Heart right ventricle (tissue), 16 donors: Measurements from ENCODE around the gene CENPVL3. TPM values are rescaled to one million over a fixed set of nuclear protein-coding genes. Genes with fewer than 3 reads are reported as not detected.
"Not testable (repeated sequence)": the region's sequence is repeated elsewhere in the genome, so short reads cannot be mapped to it uniquely, and the experiment has no call there.

Experiments used
- ATAC-seq, 8 donors: fragments of 200-7000 bp; cut with Tn5 transposase; one replicate each; pipeline ENCODE4 v1.9.1; 2020; ENCODE audit warnings: mild to moderate bottlenecking in 8 of 8, moderate library complexity in 8 of 8, moderate number of reproducible peaks in 1 of 8
- DNase-seq, 2 donors: peaks; one replicate each; pipeline ENCODE4 v3.0.0-alpha.2; 2020
- H3K27ac ChIP-seq, 10 donors: fragments of 200-600 bp; sonication (generic) in 2 of 10; one replicate each; pipeline versions ENCODE4 v1.5.0 to v1.8.0; 2020 to 2022; ENCODE audit warnings: mild to moderate bottlenecking in 3 of 10
- H3K27me3 ChIP-seq, 7 donors: fragments of 200-600 bp; one replicate each; pipeline ENCODE4 v1.8.0; 2021 to 2022; ENCODE audit warnings: mild to moderate bottlenecking in 2 of 7
- H3K36me3 ChIP-seq, 9 donors: fragments of 200-600 bp; sonication (generic) in 1 of 9; one replicate each; pipeline versions ENCODE4 v1.5.0 to v1.8.0; 2020 to 2022; ENCODE audit warnings: mild to moderate bottlenecking in 2 of 9
- H3K4me1 ChIP-seq, 9 donors: fragments of 200-600 bp; sonication (generic) in 1 of 9; one replicate each; pipeline versions ENCODE4 v1.5.0 to v1.8.0; 2020 to 2022; ENCODE audit warnings: mild to moderate bottlenecking in 4 of 9
- H3K4me3 ChIP-seq, 10 donors: fragments of 200-600 bp; sonication (generic) in 2 of 10; one replicate each; pipeline versions ENCODE4 v1.5.0 to v1.8.0; 2020 to 2022; ENCODE audit warnings: mild to moderate bottlenecking in 7 of 10, moderate library complexity in 2 of 10
- H3K9me3 ChIP-seq, 11 donors: fragments of 200-600 bp in 10 of 11; sonication (generic) in 2 of 11; one replicate each; pipeline versions ENCODE4 v1.5.0 to v1.8.0; 2013 to 2022; ENCODE audit warnings: mild to moderate bottlenecking in 2 of 11, control low read depth in 1 of 11, moderate library complexity in 1 of 11
- WGBS, 2 donors: extraction: QIAGEN DNeasy Blood & Tissue Kit; methylation state at CpG; one replicate each; pipeline ENCODE4 v1.1.7; 2013; ENCODE audit warnings: inconsistent platforms in 1 of 2; 5-methylcytosine and 5-hydroxymethylcytosine counted together
- intact Hi-C, 10 donors: fragments of 100-400 bp; cut with DNase I; formaldehyde crosslinking; loops; one replicate each; pipeline versions ENCODE4 v1.11.1 to v1.14.2; 2022
- long read RNA-seq, 3 donors: library from polyadenylated mRNA; unstranded; transcript quantifications; one replicate each; pipeline ENCODE4 v2.0.0, GENCODE V29; 2020 to 2021
- polyA plus RNA-seq, 2 donors: library from polyadenylated mRNA; stranded (reverse); fragments of 200-250 nt; gene quantifications; one replicate each; pipeline ENCODE4 v1.2.3, GENCODE V29; 2013
- total RNA-seq, 10 donors: library from RNA; stranded (reverse); fragmentation: NEBNext Ultra II Directional in 3 of 10; extraction: Animal tissue kit (Norgen Biotek cat#: 25700) in 3 of 10; gene quantifications; one replicate each; pipeline versions ENCODE4 v1.2.1 to v1.2.4, GENCODE V29; 2021 to 2023
- TF ChIP-seq, protein P1 (sequence below), 9 donors: fragments of 200-600 bp; sonication (generic) in 2 of 9; IDR thresholded peaks; one replicate each; pipeline versions ENCODE4 v1.5.0 to v1.8.0; 2021 to 2022; ENCODE audit warnings: antibody characterized with exemption in 9 of 9, mild to moderate bottlenecking in 5 of 9, moderate library complexity in 1 of 9
- donor health status: Arrhythmogenic right ventricular cardiomyopathy.
- donor health status: ischemic (EF 13 %, LVEDD 7.1; RV severe dilation, severe dysfunction).
- donor health status: healthy with polysubstance abuse.
- donor health status: DM: no; HTN: yes; CAD: no.
- donor health status: DM: no; HTN: no; CAD: no.
- donor health status: ischemic (EF 25% LVEDD 6.9; RV normal size, moderate dysfunction).
- donor health status: ischemic (EF 25% LVEDD 5.7; RV mildly dilated, moderate dysfunction).
- donor health status: healthy.
- donor health status: DM: yes; HTN: yes; CAD: no.
- donor health status: Ischemic cardiomyopathy.
- donor health status: ischemic (EF 35%, LVEDD 5.7; RV mildly dilated, moderate dysfunction).
- donor health status: nonischemic (EF 11% LVEDD 7.7; RV severe dilation, severe dysfunction).
- donor health status: DM: yes; HTN: yes; CAD: no.
- donor health status: PGD.
- donor health status: ischemic (EF 29% LVEDD 5.4; RV normal size, mild dysfunction).
- donor health status: nonischemic (EF 23%, LVEDD 6.1; RV moderate dilation, normal function).

CENPVL3 gene
- total RNA-seq (not detected), polyA plus RNA-seq (not detected)
- long read RNA-seq, donor 1: 0 reads
- long read RNA-seq, donor 2: 0 reads
- long read RNA-seq, donor 3: 0 reads

DNA sequence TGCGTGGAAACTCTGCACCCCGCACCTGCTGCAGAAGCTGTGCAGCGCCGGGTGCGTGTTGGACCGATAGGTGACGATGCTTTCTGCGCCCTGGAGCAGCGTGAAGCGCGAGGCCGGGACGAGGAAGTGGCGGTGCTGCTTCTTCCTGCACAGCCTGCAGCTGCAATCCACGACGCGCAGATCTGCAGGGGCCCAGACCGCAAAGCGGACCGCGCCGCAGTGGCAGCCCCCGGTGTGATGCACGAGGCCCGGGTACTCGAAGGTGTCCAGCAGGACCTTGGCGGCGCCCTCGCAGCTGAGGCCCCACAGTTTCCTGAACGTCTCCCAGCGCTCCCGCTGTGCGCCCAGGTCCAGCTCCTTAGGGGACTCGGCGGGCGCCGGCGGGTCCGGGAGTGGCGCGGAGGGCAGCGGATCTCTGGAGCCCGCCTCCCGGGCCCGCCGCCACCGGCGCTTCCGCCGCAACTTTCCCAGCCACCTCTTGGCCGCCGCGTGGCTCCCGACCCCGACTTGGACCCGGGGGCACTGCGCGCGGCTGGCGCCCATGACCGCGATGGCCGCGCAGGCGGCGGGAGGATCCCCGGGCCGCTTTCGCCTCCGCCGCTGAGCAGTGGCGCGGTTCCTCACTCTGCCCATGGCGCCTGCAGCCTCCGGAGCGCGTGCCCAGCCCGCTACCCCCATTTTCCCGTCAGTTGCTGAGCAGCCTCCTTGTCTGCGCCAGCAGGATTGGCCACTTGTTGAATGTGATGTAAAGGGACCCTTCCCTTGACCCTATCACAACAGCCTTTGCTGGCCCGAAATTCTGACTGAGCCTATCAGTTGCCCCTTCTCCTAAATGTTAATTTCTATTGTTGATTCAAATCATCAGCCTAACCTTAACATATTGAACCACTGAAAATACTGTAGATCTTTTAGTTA lies at the start of gene CENPVL3:
CENPVL3 (minus strand) TSS at position 672 of the 915 bp plus-strand sequence; CDS start at position 633, 39 bp downstream.
- H3K36me3 ChIP-seq, H3K27ac ChIP-seq, H3K9me3 ChIP-seq, DNase-seq, intact Hi-C loops, ATAC-seq, H3K4me3 ChIP-seq, H3K4me1 ChIP-seq: not testable (repeated sequence)
- 1 to 3% methylated on average over 10 to 36 of the region's 81 CpGs for WGBS, 2 donors
- H3K27me3 ChIP-seq: peaks cover 0 to 76% (median 36%) of the 10 kb centered on the region in 7 donors

DNA sequence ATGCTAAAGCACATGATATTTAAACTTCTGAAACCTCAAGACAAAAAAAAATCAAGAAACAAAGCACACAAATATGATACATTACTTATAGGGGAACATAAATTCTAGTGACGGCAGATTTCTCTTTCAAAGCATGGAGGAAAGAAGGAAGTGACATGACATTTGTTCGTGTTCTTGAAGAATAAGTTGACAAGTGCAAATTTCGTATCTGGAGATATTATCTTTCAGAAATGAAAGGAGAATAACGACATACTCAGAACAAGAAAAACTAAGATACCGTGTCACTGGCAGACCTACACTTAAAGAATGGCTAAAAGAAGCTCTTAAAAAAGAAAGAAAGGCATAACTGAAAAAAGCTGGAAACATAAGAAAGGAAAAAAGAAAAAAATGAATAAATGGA lies 47.3 kb upstream of the CENPVL3 start:
- no peaks in the 10 kb centered on the region for H3K9me3 ChIP-seq
- H3K27ac ChIP-seq: no peak overlapping the region
- DNase-seq (no peak), ATAC-seq (no peak)
- no peaks in the 10 kb centered on the region for H3K36me3 ChIP-seq
- peaks cover 0 to 40% (median 0%) of the 10 kb centered on the region in 7 donors for H3K27me3 ChIP-seq
- TF ChIP-seq, protein P1, sequence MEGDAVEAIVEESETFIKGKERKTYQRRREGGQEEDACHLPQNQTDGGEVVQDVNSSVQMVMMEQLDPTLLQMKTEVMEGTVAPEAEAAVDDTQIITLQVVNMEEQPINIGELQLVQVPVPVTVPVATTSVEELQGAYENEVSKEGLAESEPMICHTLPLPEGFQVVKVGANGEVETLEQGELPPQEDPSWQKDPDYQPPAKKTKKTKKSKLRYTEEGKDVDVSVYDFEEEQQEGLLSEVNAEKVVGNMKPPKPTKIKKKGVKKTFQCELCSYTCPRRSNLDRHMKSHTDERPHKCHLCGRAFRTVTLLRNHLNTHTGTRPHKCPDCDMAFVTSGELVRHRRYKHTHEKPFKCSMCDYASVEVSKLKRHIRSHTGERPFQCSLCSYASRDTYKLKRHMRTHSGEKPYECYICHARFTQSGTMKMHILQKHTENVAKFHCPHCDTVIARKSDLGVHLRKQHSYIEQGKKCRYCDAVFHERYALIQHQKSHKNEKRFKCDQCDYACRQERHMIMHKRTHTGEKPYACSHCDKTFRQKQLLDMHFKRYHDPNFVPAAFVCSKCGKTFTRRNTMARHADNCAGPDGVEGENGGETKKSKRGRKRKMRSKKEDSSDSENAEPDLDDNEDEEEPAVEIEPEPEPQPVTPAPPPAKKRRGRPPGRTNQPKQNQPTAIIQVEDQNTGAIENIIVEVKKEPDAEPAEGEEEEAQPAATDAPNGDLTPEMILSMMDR (IDR thresholded peaks at IDR 0.05): no peak
- H3K4me3 ChIP-seq: no peak overlapping the region
- no peaks in the 10 kb centered on the region for H3K4me1 ChIP-seq
- 45 to 59% methylated on average over 5 of the region's 5 CpGs for WGBS, 2 donors
- intact Hi-C loops: no loop called here

DNA sequence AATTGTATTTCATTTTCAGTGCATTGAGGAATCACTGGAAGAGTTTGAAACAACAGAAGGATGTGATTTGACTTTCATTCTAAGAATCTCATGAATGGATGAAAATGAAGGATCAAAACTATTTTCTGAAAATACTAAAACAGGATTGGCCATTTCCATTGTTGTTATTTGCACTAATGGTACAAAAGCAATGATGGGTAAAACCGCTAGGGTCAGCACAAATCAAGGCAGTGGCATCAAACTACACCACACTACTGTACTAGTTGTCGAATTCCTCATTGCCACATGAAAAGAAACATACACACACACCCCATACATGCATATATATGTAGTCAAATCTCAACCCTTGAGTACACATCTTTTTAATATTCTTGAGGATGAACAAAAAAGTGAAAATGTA lies 24.7 kb upstream of the CENPVL3 start:
- Histone ChIP-seq H3K4me3 (no peak overlapping the region), H3K36me3 (no peaks in the 10 kb centered on the region), H3K9me3 (no peaks in the 10 kb centered on the region), H3K27ac (no peak overlapping the region), H3K27me3 (peaks cover 0 to 59% (median 0%) of the 10 kb centered on the region in 7 donors), H3K4me1 (no peaks in the 10 kb centered on the region)
- ATAC-seq: no peak
- no peak for DNase-seq
- intact Hi-C loops: no loop called here
- TF ChIP-seq, protein P1 (IDR thresholded peaks at IDR 0.05): no peak
- WGBS, 2 donors: 62 to 70% methylated on average over 2 of the region's 2 CpGs

DNA sequence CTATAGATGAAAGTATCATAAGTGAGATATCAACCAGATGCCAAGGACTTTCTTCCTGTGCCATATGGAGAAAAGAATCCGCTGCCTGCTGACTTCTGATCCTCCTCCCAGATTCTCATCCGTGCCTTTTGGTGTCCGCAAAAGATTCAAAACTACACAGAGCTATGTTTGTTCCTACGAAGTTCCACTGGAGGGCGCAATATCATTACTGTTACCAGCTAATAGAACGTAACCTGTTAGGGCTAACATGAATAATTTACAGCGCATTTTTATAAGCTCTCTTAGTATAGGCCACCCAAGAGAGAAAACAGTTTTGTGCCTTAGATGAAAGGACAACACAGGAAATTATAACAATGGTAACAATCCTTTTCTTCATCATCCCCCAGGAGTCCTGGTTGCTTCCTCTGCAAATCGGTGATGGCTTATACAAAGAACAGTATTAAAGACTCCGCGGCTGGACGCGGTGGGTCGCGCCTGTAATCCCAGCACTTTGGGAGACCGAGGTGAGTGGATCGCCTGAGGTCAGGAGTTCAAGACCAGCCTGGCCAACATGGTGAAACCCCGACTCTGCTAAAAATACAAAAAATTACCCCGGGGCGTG lies 22.8 kb upstream of the CENPVL3 start:
- peaks cover 0 to 78% (median 3%) of the 10 kb centered on the region in 7 donors for H3K27me3 ChIP-seq

DNA sequence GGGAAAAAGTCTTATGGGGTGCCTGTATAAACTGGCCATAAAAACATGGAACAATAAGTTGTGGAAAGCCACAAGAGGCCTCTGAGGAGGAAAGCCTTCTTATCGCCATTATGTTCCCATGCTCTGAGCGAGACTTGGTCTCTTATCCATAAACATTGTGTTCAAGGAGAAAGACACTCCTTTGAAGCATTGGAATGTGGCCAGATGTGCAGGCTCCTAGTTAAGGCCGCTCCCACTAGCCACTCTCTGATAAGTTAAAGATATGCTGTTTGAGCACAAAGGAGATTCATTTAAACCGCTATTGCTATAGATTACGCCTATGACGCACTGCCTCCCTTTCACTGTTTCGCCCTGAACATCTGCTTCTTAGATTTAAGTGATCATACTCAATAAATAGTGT lies 17.8 kb upstream of the CENPVL3 start:
- H3K27ac ChIP-seq, H3K9me3 ChIP-seq, ATAC-seq, DNase-seq, H3K36me3 ChIP-seq, intact Hi-C loops, H3K4me1 ChIP-seq, H3K4me3 ChIP-seq: not testable (repeated sequence)
- peaks cover 0 to 86% (median 3%) of the 10 kb centered on the region in 7 donors for H3K27me3 ChIP-seq
- 32 to 51% methylated on average over 7 of the region's 7 CpGs for WGBS, 2 donors

More for the DNA sequence above, 22.8 kb upstream of the CENPVL3 start:
- 25 to 33% methylated on average over 19 of the region's 19 CpGs for WGBS, 2 donors
- TF ChIP-seq, protein P1 (IDR thresholded peaks at IDR 0.05): peak in 8 of 9 donors; percentile 14 to 47 (median 40)
- ATAC-seq (no peak), DNase-seq (no peak)
- H3K4me1 ChIP-seq: no peaks in the 10 kb centered on the region
- H3K9me3 ChIP-seq: no peaks in the 10 kb centered on the region
- intact Hi-C loops: no loop called here
- no peak overlapping the region for H3K4me3 ChIP-seq
- H3K27ac ChIP-seq: no peak overlapping the region
- H3K36me3 ChIP-seq: no peaks in the 10 kb centered on the region
